H9 (cell line): ENCODE results near the gene ZNF142. TPM values are rescaled to one million over a fixed set of nuclear protein-coding genes. Genes with fewer than 3 reads are reported as not detected.

ENCODE experiments used
- DNase-seq: peaks from one replicate; pipeline ENCODE4 v3.0.0-alpha.2; 2017
- H2AFZ ChIP-seq: one replicate; pipeline ENCODE4 v1.6.1; 2013; ENCODE audit warnings: mild to moderate bottlenecking, low read length, control low read depth, moderate library complexity
- H2AK5ac ChIP-seq: 2 replicates; pipeline ENCODE4 v1.6.1; 2013; ENCODE audit warnings: low read length, control low read depth, mixed read lengths; ENCODE audit not compliant: insufficient read length
- H2BK120ac ChIP-seq: one replicate; pipeline ENCODE4 v1.6.1; 2013; ENCODE audit warnings: low read depth, mild to moderate bottlenecking, low read length, control low read depth, inconsistent platforms; ENCODE audit not compliant: poor library complexity, severe bottlenecking
- H2BK12ac ChIP-seq: 2 replicates; pipeline ENCODE4 v1.6.1; 2013; ENCODE audit warnings: low read length, control low read depth, mixed read lengths, low read depth; ENCODE audit not compliant: insufficient read length
- H2BK15ac ChIP-seq: 2 replicates; pipeline ENCODE4 v1.6.1; 2013; ENCODE audit warnings: low read depth, low read length, control low read depth
- H2BK20ac ChIP-seq: one replicate; pipeline ENCODE4 v1.6.1; 2013; ENCODE audit warnings: low read depth, mild to moderate bottlenecking, low read length, control low read depth, inconsistent platforms; ENCODE audit not compliant: poor library complexity, severe bottlenecking
- H2BK5ac ChIP-seq: 2 replicates; pipeline ENCODE4 v1.6.1; 2013; ENCODE audit warnings: low read length, control low read depth, mixed read lengths; ENCODE audit not compliant: insufficient read length
- H3K14ac ChIP-seq: 2 replicates; pipeline ENCODE4 v1.6.1; 2013; ENCODE audit warnings: low read length, control low read depth; ENCODE audit not compliant: insufficient read depth
- H3K18ac ChIP-seq: 2 replicates; pipeline ENCODE4 v1.6.1; 2013; ENCODE audit warnings: low read depth, mild to moderate bottlenecking, mixed read lengths, low read length, control low read depth; ENCODE audit not compliant: insufficient read length
- H3K23ac ChIP-seq: 2 replicates; pipeline ENCODE4 v1.6.1; 2013; ENCODE audit warnings: low read length, control low read depth, mixed read lengths, low read depth; ENCODE audit not compliant: insufficient read length
- H3K23me2 ChIP-seq: 2 replicates; pipeline ENCODE4 v1.6.1; 2013; ENCODE audit warnings: low read depth, mild to moderate bottlenecking, mixed read lengths, low read length, control low read depth; ENCODE audit not compliant: insufficient read length, poor library complexity, severe bottlenecking
- H3K27ac ChIP-seq: 2 replicates; pipeline ENCODE4 v1.5.1; 2013; ENCODE audit warnings: low read length, control low read depth, mixed read lengths, low read depth; ENCODE audit not compliant: insufficient read length
- H3K27me3 ChIP-seq: 2 replicates; pipeline ENCODE4 v1.6.1; 2013; ENCODE audit warnings: low read length, control low read depth, inconsistent platforms; ENCODE audit not compliant: insufficient read depth
- H3K4ac ChIP-seq: 2 replicates; pipeline ENCODE4 v1.6.1; 2013; ENCODE audit warnings: low read depth, mild to moderate bottlenecking, control low read depth, inconsistent platforms, low read length, moderate library complexity
- H3K4me1 ChIP-seq: 2 replicates; pipeline ENCODE4 v1.6.1; 2013; ENCODE audit warnings: low read length, control low read depth, inconsistent platforms; ENCODE audit not compliant: insufficient read depth
- H3K4me2 ChIP-seq: 2 replicates; pipeline ENCODE4 v1.6.1; 2013; ENCODE audit warnings: low read length, control low read depth, mixed read lengths; ENCODE audit not compliant: insufficient read length, insufficient read depth
- H3K56ac ChIP-seq: 2 replicates; pipeline ENCODE4 v1.6.1; 2013; ENCODE audit warnings: low read depth, mild to moderate bottlenecking, mixed read lengths, low read length, control low read depth; ENCODE audit not compliant: insufficient read length
- H3K79me1 ChIP-seq: 2 replicates; pipeline ENCODE4 v1.6.1; 2013; ENCODE audit warnings: low read depth, mild to moderate bottlenecking, moderate library complexity, low read length, control low read depth, inconsistent platforms; ENCODE audit not compliant: insufficient read depth, poor library complexity, severe bottlenecking
- H3K79me2 ChIP-seq: 2 replicates; pipeline ENCODE4 v1.6.1; 2013; ENCODE audit warnings: low read length, control low read depth, inconsistent platforms; ENCODE audit not compliant: insufficient read depth
- H3K9ac ChIP-seq: 2 replicates; pipeline ENCODE4 v1.6.1; 2013; ENCODE audit warnings: low read length, control low read depth, mixed read lengths; ENCODE audit not compliant: insufficient read length; ENCODE audit errors: extremely low read depth
- H3K9me3 ChIP-seq: one replicate; pipeline ENCODE4 v1.6.1; 2013; ENCODE audit warnings: low read depth, low read length, inconsistent platforms; ENCODE audit not compliant: control insufficient read depth
- H3T11ph ChIP-seq: one replicate; pipeline ENCODE4 v1.6.1; 2013; ENCODE audit warnings: mild to moderate bottlenecking, low read length, control low read depth, inconsistent platforms
- H4K20me1 ChIP-seq: one replicate; pipeline ENCODE4 v1.6.1; 2013; ENCODE audit not compliant: control insufficient read depth, insufficient read length, insufficient read depth
- H4K5ac ChIP-seq: 2 replicates; pipeline ENCODE4 v1.6.1; 2013; ENCODE audit warnings: low read depth, mild to moderate bottlenecking, mixed read lengths, low read length, control low read depth; ENCODE audit not compliant: insufficient read length
- H4K8ac ChIP-seq: replicated peaks from 2 replicates; pipeline ENCODE4 v1.6.1; 2013; ENCODE audit warnings: low read length, control low read depth, mixed read lengths, low read depth; ENCODE audit not compliant: insufficient read length
- H4K91ac ChIP-seq: 2 replicates; pipeline ENCODE4 v1.6.1; 2013; ENCODE audit warnings: low read depth, mild to moderate bottlenecking, moderate library complexity, mixed read lengths, low read length, control low read depth; ENCODE audit not compliant: insufficient read length
- H3K27ac Mint-ChIP-seq, 3 experiments: 2 replicates in 2 of 3; 3 replicates in 1 of 3; pipeline ENCODE4 v1.8.0; 2020 to 2021; ENCODE audit warnings: mixed read lengths in 3 of 3, mild to moderate bottlenecking in 1 of 3, moderate library complexity in 1 of 3
- H3K27me3 Mint-ChIP-seq: 2 replicates; pipeline ENCODE4 v1.8.0; 2021; ENCODE audit warnings: low read depth, mild to moderate bottlenecking, moderate library complexity, mixed read lengths
- H3K36me3 Mint-ChIP-seq, 3 experiments: 2 replicates in 2 of 3; 3 replicates in 1 of 3; pipeline ENCODE4 v1.8.0; 2020 to 2021; ENCODE audit warnings: low read depth in 3 of 3, mixed read lengths in 3 of 3; ENCODE audit not compliant: insufficient read depth in 1 of 3
- H3K4me1 Mint-ChIP-seq, 2 experiments: 2 replicates each; pipeline ENCODE4 v1.8.0; 2020; ENCODE audit warnings: mixed read lengths in 2 of 2
- H3K4me3 Mint-ChIP-seq, 2 experiments: 2 replicates in 1 of 2; 3 replicates in 1 of 2; pipeline ENCODE4 v1.8.0; 2020 to 2021; ENCODE audit warnings: mild to moderate bottlenecking in 2 of 2, mixed read lengths in 2 of 2, moderate library complexity in 1 of 2
- H3K9me3 Mint-ChIP-seq, 2 experiments: 2 replicates in 1 of 2; 3 replicates in 1 of 2; pipeline ENCODE4 v1.8.0; 2020; ENCODE audit warnings: mild to moderate bottlenecking in 2 of 2, mixed read lengths in 2 of 2, moderate library complexity in 1 of 2
- total RNA-seq: library from RNA; stranded (reverse); gene quantifications from 2 replicates; pipeline ENCODE4 v1.2.1, GENCODE V29; 2021
- TF ChIP-seq, protein P1 (sequence below): fragments of 200-600 bp; sonication (generic); conservative IDR thresholded peaks from 3 replicates; pipeline ENCODE4 v1.8.0; 2021; ENCODE audit warnings: antibody characterized with exemption, mild to moderate bottlenecking

Gene ZNF142
- total RNA-seq, 1 experiment from 2014 or later: 43.4 TPM

DNA sequence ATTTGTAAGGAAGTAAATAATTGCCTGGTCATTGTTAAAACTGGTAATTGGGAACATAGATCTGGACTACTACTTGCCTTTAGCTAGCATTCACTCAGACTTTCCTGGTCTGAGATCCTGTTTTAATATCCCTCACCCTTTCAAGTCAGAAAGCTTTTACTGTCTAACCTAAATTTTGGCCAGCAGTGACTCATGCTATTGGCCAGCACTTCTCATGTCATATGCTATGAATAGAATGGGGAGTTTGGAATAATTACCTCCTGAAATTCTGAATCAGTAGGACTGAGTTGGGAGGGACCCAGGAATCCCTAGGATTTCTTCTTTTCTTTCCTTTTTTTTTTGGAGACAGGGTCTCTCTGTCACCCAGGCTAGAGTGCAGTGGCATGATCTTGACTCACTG is 31.8 kb upstream of the ZNF142 start:
- Histone ChIP-seq H3K18ac (no peak overlapping the region), H3K9ac (no peak overlapping the region), H3K4me1 (no peaks in the 10 kb centered on the region), H3K23me2 (no peaks in the 10 kb centered on the region), H3K56ac (no peak overlapping the region), H2BK12ac (no peak overlapping the region), H3K23ac (no peak overlapping the region), H3K4ac (no peak overlapping the region), H2BK20ac (no peak overlapping the region), H2BK5ac (no peak overlapping the region), H2AFZ (no peak overlapping the region), H4K91ac (no peak overlapping the region), H3K79me1 (no peaks in the 10 kb centered on the region), H3K14ac (no peak overlapping the region), H4K20me1 (no peaks in the 10 kb centered on the region), H2BK120ac (no peak overlapping the region), H3K27me3 (no peaks in the 10 kb centered on the region), H4K8ac (no peak overlapping the region), H3K4me2 (no peak overlapping the region), H2BK15ac (no peak overlapping the region), H3K79me2 (no peaks in the 10 kb centered on the region), H3K9me3 (no peaks in the 10 kb centered on the region), H3K27ac (no peak overlapping the region), H3T11ph (no peak overlapping the region), H2AK5ac (no peak overlapping the region), H4K5ac (no peak overlapping the region)
- Mint-ChIP-seq H3K27me3 (no peaks in the 10 kb centered on the region), H3K36me3 (peaks cover 2 to 62% (median 29%) of the 10 kb centered on the region in 3 experiments; a peak in 5 of 7 replicates), H3K4me3 (no peak overlapping the region), H3K4me1 (no peaks in the 10 kb centered on the region; a peak in 1 of 4 replicates), H3K27ac (no peak overlapping the region), H3K9me3 (no peaks in the 10 kb centered on the region)
- TF ChIP-seq, protein P1, sequence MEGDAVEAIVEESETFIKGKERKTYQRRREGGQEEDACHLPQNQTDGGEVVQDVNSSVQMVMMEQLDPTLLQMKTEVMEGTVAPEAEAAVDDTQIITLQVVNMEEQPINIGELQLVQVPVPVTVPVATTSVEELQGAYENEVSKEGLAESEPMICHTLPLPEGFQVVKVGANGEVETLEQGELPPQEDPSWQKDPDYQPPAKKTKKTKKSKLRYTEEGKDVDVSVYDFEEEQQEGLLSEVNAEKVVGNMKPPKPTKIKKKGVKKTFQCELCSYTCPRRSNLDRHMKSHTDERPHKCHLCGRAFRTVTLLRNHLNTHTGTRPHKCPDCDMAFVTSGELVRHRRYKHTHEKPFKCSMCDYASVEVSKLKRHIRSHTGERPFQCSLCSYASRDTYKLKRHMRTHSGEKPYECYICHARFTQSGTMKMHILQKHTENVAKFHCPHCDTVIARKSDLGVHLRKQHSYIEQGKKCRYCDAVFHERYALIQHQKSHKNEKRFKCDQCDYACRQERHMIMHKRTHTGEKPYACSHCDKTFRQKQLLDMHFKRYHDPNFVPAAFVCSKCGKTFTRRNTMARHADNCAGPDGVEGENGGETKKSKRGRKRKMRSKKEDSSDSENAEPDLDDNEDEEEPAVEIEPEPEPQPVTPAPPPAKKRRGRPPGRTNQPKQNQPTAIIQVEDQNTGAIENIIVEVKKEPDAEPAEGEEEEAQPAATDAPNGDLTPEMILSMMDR: no peak
- no peak for DNase-seq
